GM21447 (cell line): ENCODE data around the gene PLCB4.
"Not testable (repeated sequence)": the region's sequence is repeated elsewhere in the genome, so short reads cannot be mapped to it uniquely, and the experiment has no call there.

Source experiments
- ATAC-seq: cut with Tn5 transposase; IDR thresholded peaks from one replicate; pipeline ENCODE4 v1.9.1; 2021; ENCODE audit not compliant: unreplicated experiment

Gene PLCB4

DNA sequence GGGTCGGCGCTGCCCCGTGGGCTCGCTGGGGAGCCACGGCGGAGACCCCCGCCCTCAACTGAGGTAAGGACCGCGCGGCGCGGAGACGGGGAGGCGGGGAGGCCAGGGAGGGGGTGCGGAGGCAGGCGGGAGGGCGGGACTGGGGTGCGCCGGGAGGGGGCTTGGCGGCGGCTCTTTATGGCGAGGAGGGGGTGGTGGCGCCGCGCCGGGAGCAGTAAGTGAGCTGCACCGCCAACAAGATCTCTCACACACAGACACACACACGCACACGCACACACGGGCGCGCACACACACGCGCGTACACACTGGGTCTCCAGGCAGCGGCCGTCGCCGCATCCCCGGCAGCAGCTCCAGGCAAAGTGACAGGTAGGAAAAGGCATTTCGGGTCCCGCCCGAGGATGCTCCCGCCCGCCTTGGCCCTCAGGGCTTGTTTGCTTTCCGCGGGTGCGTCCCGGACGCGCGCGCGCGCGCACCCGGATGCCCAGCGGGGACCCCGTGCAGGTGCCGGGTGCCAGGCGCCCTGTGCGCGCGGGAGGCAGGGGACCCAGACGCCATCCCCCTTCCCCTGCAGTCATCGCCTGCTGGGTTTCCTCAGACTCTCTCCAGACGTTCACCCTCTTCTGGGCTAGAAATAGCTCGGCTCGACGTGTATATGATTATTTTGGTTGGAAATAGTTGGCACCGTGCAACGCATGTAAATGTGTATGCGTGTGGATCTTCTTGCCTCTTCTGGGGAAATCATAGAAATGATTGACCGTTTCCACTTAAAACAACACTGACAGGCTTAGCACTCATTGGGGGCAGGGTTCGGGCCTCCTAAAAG is at the start of gene PLCB4:
TSS of gene PLCB4 (plus strand) at position 247 of the 823 bp plus-strand sequence. CDS start 238,728 bp downstream, outside the sequence.
- no peak for ATAC-seq

DNA sequence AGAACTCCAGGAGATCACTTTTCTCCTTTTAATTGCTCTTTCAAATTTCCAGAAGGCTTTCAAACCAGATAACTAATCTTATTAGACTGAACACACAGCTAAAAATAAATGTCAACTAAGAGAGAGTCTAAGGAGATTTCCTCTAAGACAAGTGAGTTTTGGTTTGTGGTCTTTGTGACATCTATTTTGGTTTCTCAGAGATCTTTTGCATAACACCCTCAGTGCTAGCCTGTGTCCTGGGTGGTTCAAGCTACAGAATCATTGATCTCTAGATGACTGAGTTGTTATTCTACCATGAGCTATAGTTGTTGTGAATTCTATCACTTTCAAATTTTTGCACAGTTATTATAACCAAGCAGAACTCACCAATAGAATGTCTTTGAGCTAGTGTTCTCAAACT is 49.1 kb upstream of the PLCB4 start:
- ATAC-seq, result no peak

DNA sequence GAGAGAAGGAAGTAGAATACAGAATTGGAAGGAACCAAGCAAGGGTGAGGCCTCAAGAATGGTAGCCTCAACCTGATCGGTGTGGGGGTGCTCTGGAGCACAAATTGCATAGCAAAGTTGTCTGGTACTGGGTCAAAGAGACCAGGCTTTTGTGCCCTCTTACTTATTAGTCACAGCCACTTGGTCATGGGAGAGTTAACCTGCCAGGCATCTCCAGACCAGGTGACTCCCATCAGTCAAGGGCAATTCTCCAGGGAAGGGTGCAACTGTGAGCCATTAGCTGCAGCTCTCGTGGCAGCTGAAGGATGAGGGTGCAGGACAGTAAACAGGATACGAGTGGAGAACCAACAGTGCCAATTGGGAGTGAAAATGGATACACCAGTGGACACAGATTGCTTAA is 47.7 kb upstream of the PLCB4 start:
- ATAC-seq, result no peak

DNA sequence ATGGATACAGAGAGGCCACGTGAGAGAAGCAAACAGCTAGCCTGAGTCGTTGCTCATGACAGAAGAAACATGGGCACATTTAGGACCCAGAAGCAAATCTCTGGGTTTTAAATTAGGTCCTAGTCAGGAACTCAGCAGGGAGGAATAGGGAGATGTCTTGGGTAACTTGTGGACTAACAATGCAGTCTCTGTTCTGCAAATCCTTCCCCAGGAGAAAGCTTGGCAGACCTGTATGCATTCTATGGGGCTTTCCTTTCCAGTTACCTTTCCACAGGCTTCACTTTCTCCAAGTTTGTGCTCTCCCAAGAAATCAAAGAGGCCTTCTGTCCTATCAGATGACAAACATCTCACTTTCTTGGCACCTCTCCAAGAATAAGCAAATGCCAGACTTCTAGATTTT is 47.2 kb upstream of the PLCB4 start:
- no peak for ATAC-seq

DNA sequence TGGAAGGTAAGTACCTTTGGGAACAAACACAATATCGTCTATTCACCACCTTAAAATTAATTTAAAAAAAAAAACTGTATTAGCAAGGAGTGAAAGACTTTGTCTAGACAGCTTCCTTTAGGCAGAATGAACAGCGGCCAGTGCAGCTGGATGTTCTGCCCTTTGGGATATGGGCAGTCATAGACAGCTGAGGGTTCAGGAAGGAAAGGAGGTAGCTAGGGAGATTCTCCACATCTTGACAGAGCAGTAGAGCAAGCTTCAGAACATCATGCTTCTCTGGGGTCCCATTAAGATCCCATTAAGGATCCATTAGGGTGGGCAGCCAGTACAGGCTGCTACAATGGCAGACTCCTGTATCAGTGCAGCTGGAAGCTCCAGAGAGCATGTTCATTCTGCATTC is 46.5 kb upstream of the PLCB4 start:
- no peak for ATAC-seq

DNA sequence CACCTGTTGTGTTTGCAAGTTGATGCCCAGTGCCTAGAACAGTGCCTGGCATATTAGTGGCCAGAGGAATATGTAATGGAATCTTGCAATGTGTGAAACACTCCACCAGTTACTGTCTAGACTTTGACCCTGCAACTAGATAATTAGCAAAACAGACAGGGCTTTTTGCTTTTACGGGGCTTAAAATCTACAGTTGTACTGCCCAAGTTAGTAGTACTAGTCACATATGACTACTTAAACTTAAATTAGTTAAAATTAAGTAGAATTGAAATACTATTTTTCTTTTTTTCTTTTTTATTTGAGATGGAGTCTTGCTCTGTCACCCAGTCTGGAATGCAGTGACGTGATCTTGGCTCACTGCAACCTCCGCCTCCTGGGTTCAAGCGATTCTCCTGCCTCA is 44.3 kb upstream of the PLCB4 start:
- no peak for ATAC-seq

DNA sequence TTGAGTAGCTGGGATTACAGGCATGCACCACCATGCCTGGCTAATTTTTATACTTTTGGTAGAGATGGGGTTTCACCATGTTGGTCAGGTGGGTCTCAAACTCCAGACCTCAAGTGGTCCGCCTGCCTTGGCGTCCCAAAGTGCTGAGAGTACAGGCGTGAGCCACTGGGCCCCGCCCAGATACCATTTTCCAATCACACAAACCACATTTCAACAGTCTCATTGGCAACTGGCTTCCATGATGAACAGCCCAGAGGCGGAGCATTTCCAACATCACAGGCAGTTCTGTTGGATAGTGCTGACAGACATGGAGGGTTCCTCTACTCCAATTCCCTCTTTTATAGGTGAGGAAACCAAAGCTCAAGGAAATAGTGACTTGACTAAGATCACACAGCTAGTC is 43.9 kb upstream of the PLCB4 start:
- ATAC-seq, result no peak

DNA sequence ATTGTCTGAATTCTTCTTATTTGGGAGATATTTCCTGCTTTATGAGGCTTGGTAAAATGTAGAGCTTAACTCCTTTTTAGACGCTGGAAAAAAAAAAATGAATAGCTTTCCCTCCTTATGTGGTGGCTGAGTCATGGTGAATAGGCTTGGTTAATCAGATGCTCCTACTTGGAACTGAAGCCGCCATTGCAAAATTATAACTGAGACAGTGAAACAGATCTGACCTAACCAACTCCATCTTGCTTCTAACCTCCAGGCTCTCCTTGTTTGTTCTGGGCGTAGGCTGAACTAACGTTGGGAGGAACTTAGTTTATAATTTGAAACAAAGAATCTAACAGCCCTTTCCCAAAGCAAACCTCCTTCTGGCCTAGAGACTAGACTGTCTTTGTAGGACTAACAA is 43.2 kb upstream of the PLCB4 start:
- no peak for ATAC-seq

DNA sequence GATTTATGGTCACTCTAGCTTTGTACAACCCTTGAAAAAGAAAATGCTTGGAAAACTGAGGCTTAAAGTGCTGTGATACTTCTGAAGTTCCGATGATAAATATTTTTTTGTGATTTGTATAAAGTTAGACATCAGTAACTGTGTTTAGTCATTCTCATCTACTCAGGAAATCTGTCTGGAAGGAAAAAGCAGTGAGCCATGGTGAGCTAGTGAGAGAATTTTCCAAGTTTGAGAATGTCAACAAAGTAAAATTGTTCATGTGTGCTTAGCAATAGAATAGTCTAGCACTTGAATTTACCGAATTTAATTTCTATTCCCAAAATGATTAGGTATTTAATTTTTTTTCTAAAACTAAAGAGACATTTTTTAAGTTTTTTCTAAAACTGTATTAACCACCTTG is 41.3 kb upstream of the PLCB4 start:
- ATAC-seq, result no peak

DNA sequence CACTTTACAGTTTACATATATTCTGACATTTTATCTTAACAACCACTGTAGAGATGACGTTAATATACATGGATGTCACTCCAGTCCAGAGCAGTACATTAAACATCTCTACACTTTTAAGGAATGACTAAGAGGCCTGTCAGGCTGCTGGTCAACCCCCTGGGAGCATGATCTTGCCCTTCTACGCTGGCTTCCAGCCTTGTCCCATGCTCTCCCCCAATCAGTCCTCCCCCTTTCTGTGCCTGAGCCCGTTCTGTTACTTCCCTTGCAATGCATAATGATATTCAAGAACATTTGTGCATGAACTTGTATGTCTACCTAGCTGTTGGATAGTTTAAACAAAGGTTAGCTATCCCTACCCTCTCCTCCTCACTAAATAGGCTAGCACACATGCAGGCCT is 40.5 kb upstream of the PLCB4 start:
- ATAC-seq, result no peak

DNA sequence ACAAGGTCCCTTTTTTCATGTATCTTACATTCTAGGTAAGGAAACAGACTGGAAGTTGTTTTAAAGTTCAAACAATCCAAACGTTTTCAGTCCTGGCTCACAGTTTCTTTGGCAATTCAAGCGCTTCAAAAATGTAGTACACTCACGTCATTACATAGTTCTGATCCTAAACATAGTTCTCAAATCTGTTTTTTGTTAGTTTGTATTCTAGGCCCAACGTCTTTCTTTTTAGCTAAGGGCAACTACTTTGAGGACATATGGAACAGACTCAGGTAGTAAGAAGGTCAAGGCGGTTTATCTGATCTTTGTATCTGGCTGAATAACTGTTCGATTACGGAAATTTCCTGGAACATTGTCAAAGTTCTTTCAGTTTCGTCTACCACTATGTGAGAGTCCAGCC is 36.9 kb upstream of the PLCB4 start:
- ATAC-seq, result no peak

DNA sequence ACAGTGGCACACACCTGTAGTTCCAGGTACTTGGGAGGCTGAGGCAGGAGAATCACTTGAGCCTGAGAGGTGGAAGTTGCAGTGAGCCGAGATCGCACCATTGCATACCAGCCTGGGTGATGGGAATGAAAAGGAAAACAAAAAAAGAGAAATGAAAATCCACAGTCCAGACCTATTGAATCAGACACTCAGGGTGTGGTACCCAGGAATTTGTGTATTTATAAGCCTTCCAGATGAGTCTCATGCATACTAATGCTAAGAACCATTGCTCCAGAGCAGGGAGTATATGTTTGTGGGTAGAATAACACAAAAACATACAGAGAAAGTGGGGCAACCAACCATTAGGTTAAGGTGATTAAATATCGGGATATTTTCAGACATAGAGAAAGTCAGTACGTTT is 36.1 kb upstream of the PLCB4 start:
- no peak for ATAC-seq

DNA sequence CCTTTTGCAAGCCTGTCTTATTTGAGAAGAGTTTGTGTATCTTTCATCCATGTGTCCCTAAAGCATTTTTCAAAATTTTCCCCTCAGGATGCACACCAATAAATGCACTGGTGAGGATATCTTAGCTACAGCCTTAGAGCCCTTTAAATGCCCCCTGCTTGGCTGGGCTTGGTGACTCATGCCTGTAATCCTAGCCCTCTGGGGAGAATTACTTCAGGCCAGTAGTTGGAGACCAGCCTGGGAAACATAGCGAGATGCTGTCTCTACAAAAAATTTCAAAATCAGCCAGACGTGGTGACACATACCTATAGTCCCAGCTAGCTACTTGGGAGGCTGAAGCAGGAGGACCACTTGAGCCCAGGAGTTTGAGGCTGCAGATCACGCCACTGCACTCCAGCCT is 33.8 kb upstream of the PLCB4 start:
- no peak for ATAC-seq

DNA sequence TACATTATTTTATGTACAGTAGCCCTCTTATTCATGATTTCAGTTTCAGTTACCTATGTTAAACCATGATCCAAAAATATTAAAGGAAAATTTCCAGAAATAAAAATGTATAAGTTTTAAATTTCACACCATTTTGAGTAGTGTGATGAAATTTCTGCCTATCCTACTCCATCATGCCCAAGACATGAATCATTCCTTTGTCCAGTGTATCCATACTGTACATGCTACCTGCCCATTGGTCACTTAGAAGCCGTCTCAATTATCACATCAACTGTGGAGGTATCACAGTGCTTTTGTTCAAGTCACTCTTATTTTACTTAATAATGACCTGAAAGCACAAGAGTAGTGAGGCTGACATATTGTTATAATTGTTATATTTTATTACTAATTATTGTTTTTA is 32.3 kb upstream of the PLCB4 start:
- ATAC-seq, result no peak

DNA sequence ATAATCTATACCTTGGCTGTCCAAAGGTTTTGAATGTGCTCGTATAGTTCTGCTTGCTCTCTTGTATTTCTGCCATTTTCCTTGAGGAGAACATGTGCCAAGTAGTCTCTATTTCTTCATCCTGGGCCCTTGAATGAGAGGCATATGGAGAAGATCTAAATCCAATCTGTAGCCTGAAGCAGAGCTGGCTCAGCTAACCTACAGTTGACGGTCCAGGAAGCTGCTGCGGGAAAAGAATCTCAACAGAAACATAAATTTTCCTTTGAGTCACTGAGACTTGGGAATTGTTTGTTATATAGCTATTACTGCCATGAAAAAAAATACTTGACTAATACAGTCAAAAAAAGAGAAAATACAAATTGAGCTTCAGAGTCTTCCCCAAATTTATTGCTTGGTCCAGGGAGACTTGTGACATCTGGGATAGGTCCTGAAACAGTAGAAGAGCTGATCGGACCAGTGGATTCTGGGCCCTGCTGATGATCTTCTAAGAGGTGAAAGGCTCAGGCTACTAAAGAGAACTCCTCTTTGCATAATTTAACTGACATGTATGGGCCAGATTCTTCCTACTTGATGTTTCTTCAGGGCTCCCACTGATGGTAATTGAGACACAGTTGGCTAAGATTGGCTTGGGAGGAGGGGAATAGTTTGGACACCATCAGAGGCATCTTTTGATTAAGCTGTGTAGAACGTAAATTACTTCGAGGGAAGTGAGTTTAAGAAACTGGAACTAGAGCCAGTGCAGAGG is 29.9 kb upstream of the PLCB4 start:
- no peak for ATAC-seq

DNA sequence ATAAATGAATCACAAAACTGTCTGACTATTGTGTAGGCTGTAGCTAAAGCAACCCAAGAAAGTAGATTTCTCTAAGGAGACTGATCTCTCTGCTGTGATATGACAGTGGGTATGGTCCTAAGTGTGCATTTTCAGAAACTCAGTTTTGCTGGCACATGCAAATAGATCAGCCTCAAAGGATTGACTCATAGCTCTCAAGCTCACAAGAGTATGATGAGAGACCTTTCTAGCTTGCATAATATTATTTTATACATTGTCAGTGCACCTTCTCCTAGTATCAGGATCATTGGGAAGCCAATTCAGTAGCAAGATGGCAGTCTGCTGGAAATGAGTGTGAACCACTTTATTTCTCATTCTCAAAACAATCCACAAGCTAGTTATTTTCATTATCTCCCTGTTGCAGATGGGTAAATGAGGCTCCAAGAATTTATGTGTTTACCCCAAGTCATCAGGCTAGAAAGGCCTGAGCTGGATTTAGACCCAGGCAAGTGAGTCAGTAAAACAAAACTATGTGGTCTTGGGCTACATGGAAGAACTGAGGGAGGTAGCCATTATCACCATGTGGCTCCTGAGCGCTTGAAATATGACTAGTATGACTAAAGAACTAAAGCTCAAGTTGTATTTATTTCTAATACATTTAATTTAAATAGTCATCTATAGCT is 27.9 kb upstream of the PLCB4 start:
- ATAC-seq, result no peak

DNA sequence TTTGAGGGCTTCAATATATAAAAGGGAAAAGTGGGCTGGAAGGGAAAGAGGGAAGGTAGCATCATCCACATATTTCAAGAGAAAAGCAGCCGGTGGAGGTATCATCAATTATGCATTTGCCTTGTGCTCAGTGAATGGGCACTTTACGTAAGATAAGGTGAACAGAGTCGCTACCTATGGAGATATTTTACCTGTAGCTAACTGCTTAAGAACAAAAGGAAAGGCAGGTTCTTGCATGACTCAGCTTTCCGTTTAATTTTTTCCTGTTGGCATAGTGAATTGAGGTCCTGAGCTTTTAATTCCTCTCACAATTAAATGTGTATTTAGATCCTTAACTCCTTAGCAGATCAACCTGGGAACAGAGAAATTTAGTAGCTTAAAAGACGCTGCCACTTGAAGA is 25.5 kb upstream of the PLCB4 start:
- ATAC-seq, result no peak

DNA sequence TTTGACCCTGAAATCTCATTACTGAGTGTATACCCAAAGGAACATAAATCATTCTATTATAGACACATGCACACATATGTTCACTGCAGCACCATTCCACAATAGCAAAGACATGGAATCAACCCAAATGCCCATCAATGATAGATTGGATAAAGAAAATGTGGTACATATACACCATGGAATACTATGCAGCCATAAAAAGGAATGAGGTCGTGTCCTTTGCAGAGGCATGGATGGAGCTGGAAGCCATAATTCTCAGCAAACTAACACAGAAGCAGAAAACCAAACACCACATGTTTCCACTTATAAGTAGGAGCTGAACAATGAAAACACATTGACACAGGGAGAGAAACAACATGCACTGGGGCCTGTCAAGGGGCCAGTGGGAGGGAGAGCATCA is 21.0 kb upstream of the PLCB4 start:
- not testable (repeated sequence) for ATAC-seq

DNA sequence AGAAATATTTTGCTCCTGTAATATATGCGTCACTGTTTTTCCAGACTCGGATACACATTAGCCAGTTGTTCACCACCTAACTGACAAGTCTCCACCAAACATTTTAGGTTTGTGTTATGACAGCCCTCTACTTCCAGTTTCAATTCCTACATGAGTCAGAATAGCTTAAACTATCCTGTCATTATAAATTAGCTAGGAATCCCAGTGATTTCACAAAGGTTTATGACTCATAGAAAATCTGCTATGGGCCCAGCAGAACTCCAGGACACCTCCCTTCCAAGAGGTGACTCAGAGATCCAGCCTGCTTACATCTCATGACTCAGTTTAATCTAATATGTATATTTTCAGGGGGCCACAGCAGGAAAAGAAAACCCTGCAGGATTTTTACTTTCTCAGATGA is 17.4 kb upstream of the PLCB4 start:
- ATAC-seq, result no peak

DNA sequence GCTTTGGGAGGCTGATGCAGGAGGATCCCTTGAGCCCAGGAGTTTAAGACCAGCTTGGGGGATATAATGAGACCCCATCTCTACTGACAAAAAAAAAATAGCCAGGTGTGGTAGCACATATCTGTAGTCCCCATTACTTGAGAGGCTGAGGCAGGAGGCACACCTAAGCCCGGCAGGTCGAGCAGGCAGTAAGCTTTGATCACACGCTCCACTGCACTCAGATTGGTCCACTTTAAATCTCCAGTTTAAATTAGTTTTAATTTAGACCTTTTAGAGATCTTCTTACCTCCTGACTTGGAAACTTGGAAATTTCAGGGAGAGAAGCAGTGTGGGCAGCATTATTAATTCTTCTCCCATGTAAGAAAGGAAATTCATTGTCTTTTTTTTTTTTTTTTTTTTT is 16.8 kb upstream of the PLCB4 start:
- ATAC-seq, result no peak

DNA sequence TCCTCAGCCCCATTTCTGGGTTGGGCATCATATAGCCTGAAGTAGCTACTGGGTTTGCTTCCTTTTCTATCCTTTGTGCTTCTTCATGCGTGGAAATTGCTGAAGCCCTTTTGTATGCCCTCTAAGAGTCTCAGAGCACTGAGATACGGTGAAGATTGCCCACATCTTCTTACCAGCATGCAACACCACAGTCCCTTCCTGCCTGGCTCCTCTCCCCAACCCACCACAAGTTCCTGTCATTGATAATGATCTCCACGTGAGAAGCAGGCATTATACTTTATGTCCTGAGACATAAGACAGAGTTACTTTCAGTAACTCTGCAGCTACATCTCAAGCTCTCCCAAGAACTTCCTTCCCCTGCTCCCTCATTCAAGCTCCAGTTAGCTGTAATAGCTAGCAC is 15.8 kb upstream of the PLCB4 start:
- no peak for ATAC-seq

DNA sequence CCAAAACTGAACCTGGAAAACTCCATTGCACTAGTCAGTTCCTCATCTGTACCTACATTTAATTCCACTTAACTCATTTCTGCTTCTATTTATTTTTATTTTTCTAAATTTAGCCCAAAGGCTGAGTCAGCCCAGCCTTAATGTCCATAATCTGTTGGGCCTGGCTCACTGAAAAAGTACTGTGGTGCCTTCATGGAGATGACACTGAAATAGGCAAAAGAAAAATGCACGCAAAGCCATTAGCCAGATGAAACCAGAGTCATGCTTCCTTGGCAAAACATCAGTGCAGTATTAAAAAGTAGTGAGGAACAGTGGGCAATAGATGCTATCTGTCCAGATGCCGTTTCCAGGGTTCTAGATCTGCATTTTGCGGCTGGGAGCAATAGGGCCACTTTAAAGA is 14.7 kb upstream of the PLCB4 start:
- ATAC-seq, result no peak
